Measurements from ENCODE around the gene JMJD8.

Gene JMJD8

DNA sequence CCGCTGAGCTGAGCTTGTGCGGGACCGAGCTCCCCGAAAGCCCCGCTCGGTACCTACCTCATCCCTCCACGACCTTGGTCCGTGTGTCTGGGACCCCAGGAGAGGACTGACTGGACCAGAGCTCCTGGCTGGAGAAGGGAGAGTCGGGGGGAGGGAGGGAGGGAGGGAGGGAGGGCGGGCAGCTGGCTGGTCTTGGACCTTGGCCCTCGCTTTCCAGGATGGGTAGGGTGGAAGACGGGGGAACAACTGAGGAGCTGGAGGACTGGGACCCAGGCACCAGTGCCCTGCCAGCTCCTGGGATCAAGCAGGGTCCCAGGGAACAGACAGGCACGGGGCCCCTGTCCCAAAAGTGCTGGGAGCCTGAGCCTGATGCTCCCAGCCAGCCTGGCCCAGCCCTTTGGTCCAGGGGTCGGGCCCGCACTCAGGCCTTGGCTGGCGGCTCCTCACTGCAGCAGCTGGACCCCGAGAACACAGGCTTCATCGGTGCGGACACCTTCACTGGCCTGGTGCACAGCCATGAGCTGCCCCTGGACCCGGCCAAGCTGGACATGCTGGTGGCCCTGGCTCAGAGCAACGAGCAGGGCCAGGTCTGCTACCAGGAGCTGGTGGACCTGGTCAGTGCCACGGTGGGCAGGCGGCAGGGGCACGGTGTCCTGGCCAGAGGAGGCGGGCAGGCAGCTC lies 8.1 kb downstream of the JMJD8 start:
- no peak for DNase-seq (ENCODE audit: low read depth)

DNA sequence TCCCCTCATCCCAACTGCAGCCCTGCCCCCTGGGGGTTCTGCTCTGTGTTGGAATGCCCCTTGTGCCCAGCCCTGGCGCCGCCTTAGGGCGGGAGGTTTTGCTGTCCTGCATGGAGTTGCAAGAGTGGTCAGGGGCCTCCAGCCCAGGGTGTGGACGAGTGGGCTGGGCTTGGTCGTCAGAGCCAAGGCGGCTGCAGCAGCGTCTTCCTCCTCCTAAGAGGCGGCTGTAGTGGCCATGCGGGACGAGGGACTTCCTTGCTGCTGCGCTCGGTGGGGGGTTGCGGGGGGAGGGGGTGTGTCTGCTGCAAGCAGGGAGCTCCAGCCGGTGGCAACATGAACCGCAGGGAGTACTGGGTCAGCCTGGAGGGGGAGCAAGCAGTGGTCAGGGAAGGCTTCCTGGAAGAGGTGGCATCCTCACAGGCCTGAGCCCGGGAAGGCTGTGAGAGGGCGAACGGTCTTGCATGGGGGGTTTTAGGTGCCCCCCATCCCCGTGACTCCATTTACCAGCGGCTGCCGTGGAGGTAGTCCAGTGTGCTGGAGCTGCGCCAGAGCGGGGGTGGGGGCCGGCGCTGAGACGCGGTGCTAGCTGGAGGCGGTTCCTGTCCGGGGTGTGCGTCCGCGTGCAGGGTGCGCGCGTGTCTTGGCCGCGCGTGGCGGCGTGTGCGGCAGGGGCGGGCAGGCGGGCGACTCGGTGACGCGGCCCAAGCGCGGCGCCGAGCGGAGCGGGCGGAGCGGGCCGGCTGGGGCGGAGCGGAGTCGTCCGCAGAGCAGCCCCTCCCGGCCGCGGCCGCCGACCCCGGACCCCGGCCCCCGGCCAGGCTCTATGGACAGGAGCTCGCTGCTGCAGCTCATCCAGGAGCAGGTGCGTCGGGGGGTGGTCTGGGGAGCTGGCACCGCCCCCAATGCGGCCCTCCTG lies 8.9 kb downstream of the JMJD8 start, which contains the start of gene RHBDL1:
TSS of gene RHBDL1 (plus strand) at position 704 of the 916 bp plus-strand sequence. CDS start at position 824, 120 bp downstream.
- no peak for DNase-seq (ENCODE audit: low read depth)

DNA sequence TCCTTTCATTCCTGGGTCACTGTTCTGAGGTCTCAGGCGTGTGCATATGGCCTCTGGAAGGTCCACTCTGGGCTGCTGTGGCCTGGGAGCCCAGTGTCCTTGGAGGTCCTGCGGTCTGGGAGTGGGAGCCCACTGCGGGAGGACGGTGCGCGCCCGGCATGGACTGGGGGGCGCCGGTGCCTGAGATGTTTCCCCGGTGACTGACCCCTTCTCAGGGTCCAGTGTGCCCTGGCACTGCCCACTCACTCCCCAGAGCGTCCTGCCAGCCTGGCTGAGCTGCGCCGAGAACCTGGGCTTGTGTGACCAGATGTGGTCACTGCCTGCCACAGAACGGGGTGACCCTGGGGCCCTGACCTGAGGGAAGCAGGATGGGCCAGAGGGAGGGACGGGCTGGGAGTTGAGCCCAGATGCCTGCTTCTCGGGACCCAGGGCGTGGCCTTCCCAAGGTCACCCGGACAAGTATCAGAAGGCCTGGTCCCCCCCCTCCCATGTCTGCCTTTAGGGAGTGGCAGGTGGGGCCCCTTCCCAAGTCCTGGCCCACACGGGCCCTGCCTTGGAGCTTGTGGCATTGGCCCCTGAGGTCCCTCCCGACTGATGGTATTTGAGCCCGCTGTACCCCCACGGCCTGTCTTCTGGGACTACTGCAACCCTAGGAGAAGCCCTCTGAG lies 9.8 kb downstream of the JMJD8 start:
- no peak for DNase-seq (ENCODE audit: low read depth)

DNA sequence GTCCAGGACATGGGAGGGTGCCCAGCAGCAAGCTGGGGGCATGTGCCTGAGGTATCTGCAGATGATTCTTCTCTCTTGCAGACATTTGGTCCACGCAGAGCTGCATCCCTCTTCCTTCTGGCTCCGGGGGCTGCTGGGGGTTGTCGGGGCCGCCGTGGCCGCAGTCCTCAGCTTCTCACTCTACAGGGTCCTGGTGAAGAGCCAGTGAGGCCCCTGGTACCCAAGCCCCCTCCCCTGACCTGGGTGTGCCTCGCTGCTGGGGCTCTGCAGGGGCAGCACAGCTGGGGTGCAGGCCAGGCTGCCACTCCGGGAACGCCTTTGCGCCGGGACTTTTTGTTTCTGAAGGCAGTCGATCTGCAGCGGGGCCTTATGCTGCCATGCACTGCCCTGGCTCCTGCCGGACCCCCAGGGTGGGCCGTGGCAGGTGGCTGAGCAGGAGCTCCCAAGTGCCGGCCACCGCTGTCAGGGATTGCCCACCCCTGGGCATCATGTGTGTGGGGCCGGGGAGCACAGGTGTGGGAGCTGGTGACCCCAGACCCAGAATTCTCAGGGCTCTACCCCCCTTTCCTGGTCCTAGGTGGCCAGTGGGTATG lies 10.6 kb downstream of the JMJD8 start:
- no peak for DNase-seq (ENCODE audit: low read depth)

DNA sequence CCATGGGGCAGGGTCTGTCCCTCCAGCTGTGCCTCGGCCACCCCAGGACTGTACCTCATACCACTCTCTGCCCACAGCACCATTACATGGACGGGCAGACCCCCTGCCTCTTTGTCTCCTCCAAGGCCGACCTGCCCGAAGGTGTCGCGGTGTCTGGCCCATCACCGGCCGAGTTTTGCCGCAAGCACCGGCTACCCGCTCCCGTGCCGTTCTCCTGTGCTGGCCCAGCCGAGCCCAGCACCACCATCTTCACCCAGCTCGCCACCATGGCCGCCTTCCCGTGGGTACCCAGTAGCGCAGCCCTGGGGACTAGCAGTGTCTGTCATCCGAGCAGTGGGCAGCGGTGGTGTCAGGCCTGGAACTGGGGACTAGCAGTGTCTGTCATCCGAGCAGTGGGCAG lies 11.3 kb downstream of the JMJD8 start:
- no peak for DNase-seq (ENCODE audit: low read depth)

DNA sequence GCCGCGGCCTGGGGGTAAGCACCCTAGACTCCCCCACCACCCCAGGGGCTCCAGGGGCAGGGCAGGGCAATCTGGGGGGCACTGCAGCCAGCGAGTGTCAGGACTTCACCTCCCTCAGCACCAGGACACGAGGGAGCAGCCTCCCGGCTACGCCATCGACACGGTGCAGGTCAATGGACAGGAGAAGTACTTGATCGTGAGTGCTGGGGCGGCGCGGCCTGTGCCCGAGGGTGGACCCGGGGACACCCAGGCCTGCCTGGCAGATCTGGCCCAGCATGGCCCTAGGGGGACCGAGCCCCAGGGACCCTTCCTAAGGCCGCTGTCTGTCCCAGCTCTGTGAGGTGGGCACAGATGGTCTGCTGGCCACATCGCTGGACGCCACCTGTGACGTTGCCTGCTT lies 11.8 kb downstream of the JMJD8 start:
- DNase-seq (ENCODE audit: low read depth) = no peak

DNA sequence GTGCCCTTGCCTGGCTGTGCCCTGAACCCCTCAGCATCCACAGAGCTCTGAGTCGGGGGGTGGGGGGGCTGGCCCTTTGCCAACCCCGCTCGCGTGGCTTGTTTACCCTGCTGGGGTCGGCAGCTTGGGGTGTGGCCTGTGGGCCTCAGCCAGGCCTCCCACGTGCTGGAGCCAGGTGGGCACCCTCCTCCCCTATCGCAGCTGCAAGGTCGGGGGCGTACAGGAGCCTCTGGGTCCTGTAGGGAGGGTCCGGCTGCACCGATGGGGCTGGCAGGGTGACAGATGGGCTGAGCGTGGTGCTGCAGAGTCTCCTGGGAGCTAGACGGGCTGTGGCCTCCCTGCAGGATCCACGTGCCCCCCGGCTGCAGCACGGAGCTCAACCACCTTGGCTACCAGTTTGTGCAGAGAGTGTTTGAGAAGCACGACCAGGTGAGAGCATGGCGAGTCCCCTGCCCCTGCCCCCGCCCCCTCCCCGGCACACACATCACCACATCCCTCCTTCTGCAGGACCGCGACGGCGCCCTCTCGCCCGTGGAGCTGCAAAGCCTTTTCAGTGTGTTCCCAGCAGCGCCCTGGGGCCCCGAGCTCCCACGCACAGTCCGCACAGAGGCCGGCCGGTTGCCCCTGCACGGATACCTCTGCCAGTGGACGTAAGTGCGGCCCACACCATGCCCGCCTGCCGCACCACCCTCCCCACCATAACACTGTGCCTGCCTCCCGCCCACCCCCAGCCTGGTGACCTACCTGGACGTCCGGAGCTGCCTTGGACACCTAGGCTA lies 12.6 kb downstream of the JMJD8 start:
- no peak for DNase-seq (ENCODE audit: low read depth)

DNA sequence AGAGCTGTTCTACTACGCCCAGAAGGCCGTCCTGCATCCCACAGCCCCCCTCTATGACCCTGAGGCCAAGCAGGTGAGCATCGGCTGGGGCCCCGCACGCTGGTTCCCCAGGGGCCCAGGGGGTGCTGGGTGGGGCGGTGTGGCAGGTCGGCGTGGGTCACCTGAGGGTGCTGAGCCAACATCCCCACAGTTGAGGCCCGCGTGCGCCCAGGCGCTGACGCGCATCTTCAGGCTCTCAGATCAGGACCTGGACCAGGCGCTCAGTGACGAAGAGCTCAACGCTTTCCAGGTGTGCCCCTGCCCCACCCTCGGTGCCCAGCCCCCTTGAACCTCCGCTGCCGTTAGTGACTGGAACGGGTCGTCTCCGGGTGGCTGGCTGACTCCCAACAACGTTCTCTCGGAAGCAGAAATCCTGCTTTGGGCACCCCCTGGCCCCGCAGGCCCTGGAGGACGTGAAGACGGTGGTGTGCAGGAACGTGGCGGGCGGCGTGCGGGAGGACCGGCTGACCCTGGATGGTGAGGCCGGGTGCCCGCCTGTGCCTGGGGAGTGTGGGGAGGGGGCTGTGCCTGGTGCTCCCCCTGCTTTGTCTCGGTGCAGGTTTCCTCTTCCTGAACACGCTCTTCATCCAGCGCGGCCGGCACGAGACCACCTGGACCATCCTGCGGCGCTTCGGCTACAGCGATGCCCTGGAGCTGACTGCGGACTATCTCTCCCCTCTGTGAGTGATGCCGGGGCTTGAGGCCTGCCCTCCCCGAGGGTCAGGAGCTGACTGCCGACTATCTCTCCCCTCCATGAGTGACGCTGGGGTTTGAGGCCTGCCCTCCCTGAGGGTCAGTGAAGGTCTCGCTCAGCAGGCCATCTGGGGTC lies 13.4 kb downstream of the JMJD8 start:
- no peak for DNase-seq (ENCODE audit: low read depth)

DNA sequence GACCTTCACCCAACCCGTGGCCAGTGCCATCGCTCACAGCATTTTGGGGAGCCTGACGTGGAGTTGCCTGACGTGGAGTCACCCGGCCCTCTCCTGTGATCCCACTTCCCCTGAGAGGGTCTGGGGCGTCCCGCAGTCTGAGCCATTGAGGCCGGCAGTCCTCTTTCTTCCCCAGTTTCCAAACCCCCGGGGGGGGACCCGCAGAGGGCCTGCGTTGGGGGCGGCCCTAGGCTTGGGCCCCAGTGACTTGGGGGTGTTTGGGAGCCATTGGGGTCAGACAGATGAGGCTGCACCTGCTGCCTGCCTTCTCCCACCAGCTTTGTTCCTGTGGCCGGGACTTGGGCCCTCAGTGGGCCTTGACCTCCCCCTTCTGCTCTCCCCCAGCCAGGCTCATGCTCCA lies 14.5 kb downstream of the JMJD8 start:
- no peak for DNase-seq (ENCODE audit: low read depth)

DNA sequence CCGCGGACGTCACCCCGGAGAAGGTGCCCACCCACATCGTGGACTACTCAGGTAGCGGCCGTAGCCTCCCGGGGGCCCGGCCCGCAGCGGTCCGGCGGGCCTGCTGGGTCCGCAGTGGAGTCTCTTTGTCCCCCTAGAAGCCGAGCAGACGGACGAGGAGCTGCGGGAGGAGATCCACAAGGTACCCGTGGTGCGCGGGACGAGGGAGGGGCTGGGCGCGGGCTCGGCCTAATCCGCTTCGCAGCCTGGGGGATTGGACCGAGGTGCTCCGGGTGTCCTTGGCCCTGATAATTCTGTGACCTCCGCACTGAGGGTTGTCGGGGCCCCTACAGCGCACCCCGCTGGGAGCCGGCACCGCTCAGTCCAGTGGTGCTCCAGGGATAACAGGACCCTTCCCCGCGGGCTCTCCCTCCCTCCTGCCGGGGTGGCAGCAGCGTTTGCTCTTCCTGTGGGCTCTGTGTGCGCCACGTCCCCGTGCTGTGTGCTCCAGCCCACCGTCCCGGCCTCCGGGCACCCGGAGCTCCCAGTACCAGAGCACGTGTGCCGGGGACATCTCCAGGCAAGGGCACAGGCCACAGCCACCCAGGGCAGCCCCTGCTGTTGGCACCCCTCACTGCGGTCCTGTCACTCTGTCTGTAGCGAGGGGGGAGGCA lies 15.5 kb downstream of the JMJD8 start:
- no peak for DNase-seq (ENCODE audit: low read depth)

DNA sequence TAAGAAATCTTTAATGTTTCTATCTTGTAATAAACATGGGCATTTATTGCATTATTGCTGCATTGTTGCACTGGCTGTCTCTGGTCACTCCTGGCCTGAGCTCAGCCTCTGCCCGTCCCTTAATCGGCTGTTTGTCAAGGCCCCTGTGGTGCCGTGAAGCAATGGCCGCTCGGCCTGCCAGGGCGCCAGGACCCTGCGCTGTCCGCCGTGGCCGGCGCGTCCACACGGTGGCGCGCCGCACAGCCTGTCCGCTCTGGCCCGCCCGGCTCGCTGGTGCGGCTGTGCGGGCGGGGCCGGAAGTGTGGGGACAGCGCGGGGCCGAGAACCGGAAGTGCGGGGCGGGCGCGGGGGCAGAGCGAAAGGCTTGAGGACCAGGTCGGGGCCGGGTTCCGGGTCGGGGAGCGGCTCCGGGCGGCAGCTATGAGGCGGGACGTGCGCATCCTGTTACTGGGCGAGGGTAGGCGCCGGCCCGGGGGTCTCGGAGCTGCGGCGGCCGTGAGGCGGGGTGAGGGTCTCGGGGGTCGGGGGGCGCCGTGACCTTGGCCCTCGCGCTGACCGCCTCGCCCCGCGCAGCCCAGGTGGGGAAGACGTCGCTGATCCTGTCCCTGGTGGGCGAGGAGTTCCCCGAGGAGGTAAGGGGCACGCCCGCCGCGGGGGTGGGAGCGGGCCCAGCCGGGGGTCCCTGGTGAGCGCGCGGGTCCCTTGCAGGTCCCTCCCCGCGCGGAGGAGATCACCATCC lies 16.2 kb downstream of the JMJD8 start, which contains the start of gene RHOT2:
TSS of gene RHOT2 (plus strand) at position 353 of the 739 bp plus-strand sequence. CDS start at position 421, 68 bp downstream.
- no peak for DNase-seq (ENCODE audit: low read depth)

DNA sequence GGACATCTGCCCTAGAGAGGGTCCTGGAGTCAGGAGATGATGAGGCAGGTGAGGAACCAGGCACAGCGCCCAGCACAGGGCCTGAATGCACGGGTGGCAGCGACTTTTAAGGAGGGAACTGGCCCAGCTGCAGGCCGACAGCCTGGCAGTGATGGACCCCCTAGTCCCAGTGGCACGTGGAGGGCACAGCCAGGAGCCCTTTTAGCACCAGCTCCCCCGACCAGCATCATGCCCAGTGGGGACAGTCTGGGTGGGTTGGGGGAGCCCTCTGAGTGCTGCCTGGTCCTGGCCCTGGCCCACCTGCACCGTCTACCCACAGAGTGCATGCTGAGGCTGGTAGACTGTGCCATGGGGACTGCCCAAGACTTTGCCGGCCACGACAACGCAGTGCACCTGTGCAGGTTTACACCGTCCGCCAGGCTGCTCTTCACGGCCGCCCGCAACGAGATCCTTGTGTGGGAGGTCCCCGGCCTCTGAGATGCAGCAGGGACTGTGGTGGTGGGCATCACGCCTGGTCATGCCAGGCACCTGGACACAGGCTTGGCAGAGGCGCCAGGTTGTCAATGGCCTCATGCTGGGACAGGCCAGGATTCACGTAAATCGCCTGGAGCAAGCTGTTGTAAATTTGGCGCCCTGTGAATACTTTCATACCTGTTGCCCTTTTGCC lies 16.9 kb downstream of the JMJD8 start:
- no peak for DNase-seq (ENCODE audit: low read depth)

DNA sequence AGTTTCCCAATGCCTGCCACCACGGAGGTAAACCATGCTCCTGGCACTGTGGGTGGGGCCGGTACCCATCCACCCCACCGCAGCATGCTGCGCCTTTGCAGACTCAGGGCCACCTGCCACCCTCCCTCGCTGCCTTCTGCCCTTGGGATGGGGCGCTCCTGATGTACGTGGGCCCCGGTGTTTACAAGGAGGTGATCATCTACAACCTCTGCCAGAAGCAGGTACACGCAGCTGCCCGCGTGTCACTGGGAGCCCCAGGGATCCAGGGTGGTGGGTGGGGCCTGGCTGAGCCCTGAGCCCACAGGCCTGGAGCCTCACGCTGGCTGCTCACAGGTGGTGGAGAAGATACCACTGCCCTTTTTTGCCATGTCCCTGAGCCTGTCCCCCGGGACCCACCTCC lies 17.6 kb downstream of the JMJD8 start:
- DNase-seq (ENCODE audit: low read depth) = no peak

DNA sequence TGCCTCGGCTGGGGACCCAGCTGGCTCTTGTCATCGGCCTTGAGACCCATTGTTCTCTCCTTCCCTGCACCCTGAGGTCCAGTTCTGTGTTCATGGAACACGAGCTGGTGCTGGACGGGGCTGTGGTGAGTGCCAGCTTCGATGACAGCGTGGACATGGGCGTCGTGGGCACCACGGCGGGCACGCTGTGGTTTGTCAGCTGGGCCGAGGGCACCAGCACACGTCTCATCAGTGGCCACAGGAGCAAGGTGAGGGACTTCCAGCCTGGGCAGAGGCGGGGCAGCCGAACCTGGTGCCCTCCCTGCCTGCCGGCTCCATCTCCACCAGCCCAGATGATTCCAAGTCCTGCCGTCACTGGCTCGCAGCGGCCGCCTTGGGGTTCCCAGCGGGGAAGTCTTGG lies 21.5 kb downstream of the JMJD8 start:
- DNase-seq (ENCODE audit: low read depth) = no peak

DNA sequence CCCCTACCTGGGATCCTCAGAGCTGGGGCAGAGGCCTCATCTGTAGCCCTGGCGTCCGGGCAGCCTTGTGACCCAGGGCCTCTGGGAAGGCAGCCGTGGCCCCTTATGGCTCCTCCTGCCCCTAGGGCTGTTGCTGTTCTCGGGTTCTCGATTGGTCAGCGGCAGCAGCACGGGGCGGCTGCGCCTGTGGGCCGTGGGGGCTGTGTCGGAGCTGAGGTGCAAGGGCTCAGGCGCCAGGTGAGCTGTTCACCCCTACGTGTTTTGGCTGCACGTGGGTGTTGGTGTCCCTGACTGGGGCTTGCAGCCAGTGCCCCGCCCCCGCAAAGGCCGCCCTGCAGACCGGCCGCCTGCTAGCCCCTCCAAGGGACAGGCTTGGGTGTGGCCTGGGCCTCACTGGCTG lies 22.0 kb downstream of the JMJD8 start:
- no peak for DNase-seq (ENCODE audit: low read depth)

DNA sequence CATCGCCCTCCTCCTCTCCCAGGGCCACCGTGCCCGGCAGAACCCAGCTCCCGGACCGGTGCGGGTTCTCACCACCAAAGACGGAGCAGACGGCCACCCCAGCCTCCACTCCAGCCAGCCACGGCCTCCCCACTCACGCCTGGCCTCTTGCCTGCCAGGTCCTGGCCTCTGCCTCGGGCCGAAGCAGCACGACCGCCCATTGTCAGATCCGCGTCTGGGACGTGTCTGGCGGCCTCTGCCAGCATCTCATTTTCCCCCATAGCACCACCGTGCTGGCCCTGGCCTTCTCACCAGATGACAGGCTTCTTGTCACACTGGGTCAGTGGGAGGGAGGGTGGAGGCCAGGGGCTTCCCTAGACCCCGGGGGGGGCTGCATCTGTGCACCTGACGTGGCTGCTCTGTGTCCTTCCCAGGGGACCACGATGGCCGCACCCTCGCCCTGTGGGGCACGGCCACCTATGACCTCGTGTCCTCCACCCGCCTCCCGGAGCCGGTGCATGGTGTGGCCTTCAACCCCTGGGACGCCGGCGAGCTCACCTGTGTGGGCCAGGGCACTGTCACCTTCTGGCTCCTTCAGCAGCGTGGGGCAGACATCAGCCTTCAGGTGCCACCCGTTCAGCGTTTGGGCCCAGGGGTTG lies 22.8 kb downstream of the JMJD8 start:
- no peak for DNase-seq (ENCODE audit: low read depth)

DNA sequence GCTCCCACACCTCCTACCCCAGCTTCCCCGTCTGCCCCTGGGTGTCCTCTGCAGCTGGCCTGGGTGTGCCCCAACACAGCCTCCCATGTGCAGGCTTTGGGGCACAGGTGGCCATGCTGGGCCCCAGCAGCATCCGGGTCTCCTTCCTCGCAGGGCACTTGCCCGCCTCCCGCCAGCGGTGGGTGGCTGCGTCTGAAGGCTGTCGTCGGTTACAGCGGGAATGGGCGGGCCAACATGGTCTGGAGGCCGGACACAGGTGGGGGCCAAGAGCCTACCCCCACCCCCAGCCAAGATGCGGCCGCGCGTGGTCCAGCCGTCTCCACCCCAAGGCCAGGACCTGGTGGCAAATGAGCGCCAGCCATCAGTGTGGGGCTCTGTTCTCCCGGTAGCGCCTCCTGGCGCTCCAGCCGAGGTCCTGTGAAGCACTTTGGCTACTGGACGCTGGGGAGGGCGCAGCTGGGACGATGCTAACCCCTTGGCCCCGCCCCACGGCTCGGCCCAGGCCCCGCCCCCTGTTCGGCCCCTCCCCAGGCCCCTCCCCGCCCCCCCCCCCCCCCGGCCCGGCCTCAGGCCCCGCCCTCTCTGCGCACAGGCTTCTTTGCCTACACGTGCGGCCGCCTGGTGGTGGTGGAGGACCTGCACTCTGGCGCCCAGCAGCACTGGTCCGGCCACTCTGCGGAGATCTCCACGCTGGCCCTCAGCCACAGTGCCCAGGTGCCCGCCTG lies 23.5 kb downstream of the JMJD8 start:
- peak; percentile 30 for DNase-seq (ENCODE audit: low read depth)

DNA sequence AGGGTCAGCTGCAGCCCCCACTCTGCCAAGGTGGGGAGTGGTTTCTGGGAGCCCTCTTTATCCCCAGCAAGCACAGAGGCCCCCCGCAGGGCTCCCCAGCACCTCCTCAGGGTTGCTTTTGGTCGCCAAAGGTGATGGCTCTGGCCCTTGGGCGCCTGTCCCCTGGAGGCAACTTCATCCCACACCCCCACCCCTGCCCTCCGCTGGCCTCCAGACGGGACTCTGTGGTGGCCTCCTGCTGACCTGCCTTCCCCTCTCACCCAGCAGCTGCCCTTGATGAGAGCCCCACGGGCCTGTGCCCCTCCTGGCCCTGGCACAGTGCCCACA lies 24.0 kb downstream of the JMJD8 start:
- no peak for DNase-seq (ENCODE audit: low read depth)
